Testis (tissue), 3 donors: Measurements from ENCODE around the gene RBMX. TPM values are rescaled to one million over a fixed set of nuclear protein-coding genes. Genes with fewer than 3 reads are reported as not detected.

ENCODE experiments used
- DNase-seq: peaks from one replicate; pipeline ENCODE4 v3.0.0-alpha.2; 2019
- H3K27ac ChIP-seq, 2 donors: fragments of 200-600 bp; sonication (generic); one replicate each; pipeline ENCODE4 v1.5.1; 2019
- H3K27me3 ChIP-seq: fragments of 200-600 bp; sonication (generic); one replicate; pipeline ENCODE4 v1.5.1; 2019
- H3K36me3 ChIP-seq: fragments of 200-600 bp; sonication (generic); one replicate; pipeline ENCODE4 v1.5.1; 2017; ENCODE audit warnings: low read depth; ENCODE audit errors: missing control alignments
- H3K4me1 ChIP-seq: fragments of 200-600 bp; sonication (generic); one replicate; pipeline ENCODE4 v1.5.1; 2019
- H3K4me3 ChIP-seq, 2 donors: fragments of 200-600 bp; sonication (generic); one replicate each; pipeline ENCODE4 v1.5.1; 2017 to 2019
- H3K9me3 ChIP-seq: fragments of 200-600 bp; sonication (generic); one replicate; pipeline ENCODE4 v1.5.1; 2017
- CTCF ChIP-seq, 3 experiments: fragments of 450-650 bp in 2 of 3; fragments of 200-600 bp in 1 of 3; sonication (generic) in 1 of 3; IDR thresholded peaks; one replicate each; pipeline ENCODE4 v1.5.1; 2016 to 2019; ENCODE audit warnings: antibody characterized with exemption in 3 of 3, mild to moderate bottlenecking in 2 of 3, moderate library complexity in 1 of 3
- POLR2A ChIP-seq: fragments of 450-650 bp; IDR thresholded peaks from one replicate; pipeline ENCODE4 v1.6.1; 2017; ENCODE audit warnings: antibody characterized with exemption, mild to moderate bottlenecking, moderate library complexity
- WGBS, 2 donors: methylation state at CpG; one replicate each; pipeline ENCODE4 v1.1.5; 2018; 5-methylcytosine and 5-hydroxymethylcytosine counted together
- intact Hi-C: fragments of 100-400 bp; cut with DNase I; formaldehyde crosslinking; loops from one replicate; pipeline ENCODE4 v1.15.1; 2023; ENCODE audit warnings: low total_unique reads
- polyA plus RNA-seq: library from polyadenylated mRNA; stranded (reverse); fragments of 350-450 nt; fragmentation: Illumina TruSeq; extraction: RNeasy Lipid Tissue Mini Kit (QIAGEN cat#74804); gene quantifications from one replicate; pipeline ENCODE4 v1.2.3, GENCODE V29; 2014; ENCODE audit warnings: low read depth, low replicate concordance; ENCODE audit not compliant: insufficient read depth
- total RNA-seq, 2 donors: library from RNA; depleted of rRNA; stranded (reverse); fragments of >200 nt; gene quantifications; one replicate each; pipeline ENCODE4 v1.2.3, GENCODE V29; 2016

RBMX gene
- total and polyA plus RNA-seq, 3 donors from 2014 or later: 106 to 164 (median 135) TPM

DNA sequence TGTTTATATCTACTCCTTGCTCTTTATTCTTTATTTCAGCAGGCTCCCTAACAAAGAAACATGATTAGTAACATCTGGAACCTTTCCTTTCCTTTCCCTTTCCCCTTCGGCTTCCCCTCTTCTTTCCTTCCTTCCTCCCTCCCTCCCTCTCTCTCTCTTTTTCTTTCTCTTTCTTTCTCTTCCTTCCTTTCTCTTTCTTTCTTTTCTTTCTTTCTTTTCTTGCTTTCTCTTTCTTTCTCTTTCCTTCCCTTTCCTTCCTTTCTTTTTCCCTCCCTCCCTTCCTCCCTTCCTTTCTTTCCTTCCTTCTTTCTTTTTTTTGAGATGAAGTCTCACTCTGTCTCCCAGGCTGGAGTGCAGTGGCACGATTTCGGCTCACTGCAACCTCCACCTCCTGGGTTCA, 30.7 kb upstream of the RBMX start:
- Histone ChIP-seq H3K4me3 (no peak overlapping the region), H3K9me3 (no peaks in the 10 kb centered on the region), H3K36me3 (no peaks in the 10 kb centered on the region), H3K27me3 (no peaks in the 10 kb centered on the region), H3K27ac (no peak overlapping the region), H3K4me1 (no peaks in the 10 kb centered on the region)
- TF ChIP-seq POLR2A: no peak
- TF ChIP-seq CTCF (IDR thresholded peaks at IDR 0.05): no peak
- DNase-seq: no peak
- intact Hi-C loops: no loop called here
- 42 to 49% methylated on average over 3 of the region's 3 CpGs for WGBS, 2 donors

GRCh38 chrX:136910565-136911035, 30.1 kb upstream of the RBMX start:
- intact Hi-C loops: no loop called here
- DNase-seq: no peak
- Histone ChIP-seq H3K27me3 (no peaks in the 10 kb centered on the region), H3K27ac (no peak overlapping the region), H3K4me1 (no peaks in the 10 kb centered on the region), H3K4me3 (no peak overlapping the region), H3K9me3 (no peaks in the 10 kb centered on the region), H3K36me3 (no peaks in the 10 kb centered on the region)
- TF ChIP-seq POLR2A (no peak), CTCF (IDR thresholded peaks at IDR 0.05) (no peak)
- WGBS, 2 donors: 0 to 9% methylated on average over 4 of the region's 4 CpGs

GRCh38 chrX:136909706-136910564, 29.4 kb upstream of the RBMX start:
- TF ChIP-seq CTCF (IDR thresholded peaks at IDR 0.05) (no peak), POLR2A (no peak)
- peak; percentile 89 for DNase-seq
- Histone ChIP-seq H3K4me1 (no peaks in the 10 kb centered on the region), H3K36me3 (no peaks in the 10 kb centered on the region), H3K9me3 (no peaks in the 10 kb centered on the region), H3K4me3 (peak overlapping the region; percentile 47 to 71), H3K27ac (peak overlapping the region; percentile 32 to 82), H3K27me3 (no peaks in the 10 kb centered on the region)
- WGBS, 2 donors: 0 to 1% methylated on average over 9 to 26 of the region's 26 CpGs
- intact Hi-C loops: no loop called here

GRCh38 chrX:136909119-136909705, 28.7 kb upstream of the RBMX start:
- no peak for TF ChIP-seq POLR2A
- Histone ChIP-seq H3K4me1 (no peaks in the 10 kb centered on the region), H3K9me3 (no peaks in the 10 kb centered on the region), H3K4me3 (peak overlapping the region; percentile 47 to 71), H3K27me3 (no peaks in the 10 kb centered on the region), H3K27ac (peak overlapping the region; percentile 32 to 82), H3K36me3 (no peaks in the 10 kb centered on the region)
- intact Hi-C loops: no loop called here
- peak; percentile 78 for DNase-seq
- WGBS, 2 donors: 0% methylated on average over 39 of the region's 47 CpGs; no CpG with 5 or more reads in 1 of the 2 donors

DNA sequence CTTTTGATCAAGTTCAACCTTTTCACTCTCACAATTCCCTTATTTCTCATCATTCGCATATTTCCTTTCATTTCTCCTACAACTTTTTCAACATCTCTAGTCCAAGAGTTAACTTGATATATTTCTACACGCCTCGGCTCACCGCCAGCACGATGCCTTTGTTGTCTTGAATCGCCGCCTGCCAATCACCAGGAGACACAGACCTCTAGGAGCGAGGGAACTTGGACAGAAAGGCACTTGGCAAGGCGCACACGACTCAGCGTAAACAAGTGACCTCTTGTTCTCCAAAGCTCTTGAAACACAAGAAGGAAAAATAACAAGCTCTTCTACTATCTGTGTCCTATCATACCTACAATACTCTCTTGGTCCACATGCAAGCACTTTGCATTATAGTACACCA, 27.1 kb upstream of the RBMX start:
- Histone ChIP-seq H3K9me3 (no peaks in the 10 kb centered on the region), H3K27me3 (no peaks in the 10 kb centered on the region), H3K27ac (no peak overlapping the region), H3K36me3 (no peaks in the 10 kb centered on the region), H3K4me1 (no peaks in the 10 kb centered on the region), H3K4me3 (no peak overlapping the region)
- DNase-seq: peak; percentile 50
- no peak for TF ChIP-seq POLR2A
- TF ChIP-seq CTCF (IDR thresholded peaks at IDR 0.05): no peak
- intact Hi-C loops: no loop called here
- WGBS, 2 donors: 41 to 63% methylated on average over 11 of the region's 11 CpGs
